Esophagus (tissue), 2 donors: ENCODE measurements around the gene ZNF444. TPM values are rescaled to one million over a fixed set of nuclear protein-coding genes. Genes with fewer than 3 reads are reported as not detected.

Source experiments
- H3K27ac ChIP-seq, 2 donors: one replicate each; pipeline ENCODE4 v1.5.1; 2013; ENCODE audit warnings: low read depth in 2 of 2, mild to moderate bottlenecking in 2 of 2, inconsistent platforms in 1 of 2, low read length in 1 of 2, moderate library complexity in 1 of 2
- H3K27me3 ChIP-seq, 2 donors: one replicate each; pipeline ENCODE4 v1.6.1; 2013; ENCODE audit warnings: low read length in 2 of 2, control low read depth in 1 of 2, mild to moderate bottlenecking in 1 of 2; ENCODE audit not compliant: insufficient read depth in 2 of 2, control insufficient read depth in 1 of 2
- H3K36me3 ChIP-seq, 2 donors: one replicate each; pipeline ENCODE4 v1.6.1; 2013; ENCODE audit warnings: low read length in 1 of 2; ENCODE audit not compliant: control insufficient read depth in 2 of 2, insufficient read depth in 2 of 2
- H3K4me1 ChIP-seq, 2 donors: one replicate each; pipeline ENCODE4 v1.6.1; 2013; ENCODE audit warnings: low read length in 1 of 2; ENCODE audit not compliant: control insufficient read depth in 2 of 2, insufficient read depth in 2 of 2
- H3K4me3 ChIP-seq, 2 donors: one replicate each; pipeline ENCODE4 v1.5.1; 2013; ENCODE audit warnings: low read length in 2 of 2, mild to moderate bottlenecking in 2 of 2, low read depth in 1 of 2, moderate library complexity in 1 of 2
- H3K9me3 ChIP-seq, 2 donors: one replicate each; pipeline ENCODE4 v1.6.1; 2013; ENCODE audit warnings: mild to moderate bottlenecking in 2 of 2, low read depth in 1 of 2, low read length in 1 of 2, moderate library complexity in 1 of 2; ENCODE audit not compliant: control insufficient read depth in 2 of 2, insufficient read depth in 1 of 2
- WGBS, 2 donors: extraction: QIAGEN DNeasy Blood & Tissue Kit; methylation state at CpG; one replicate each; pipeline ENCODE4 v1.1.7; 2013; 5-methylcytosine and 5-hydroxymethylcytosine counted together
- polyA plus RNA-seq, 2 donors: library from polyadenylated mRNA; stranded (reverse); fragments of 200-250 nt; gene quantifications; one replicate each; pipeline ENCODE4 v1.2.3, GENCODE V29; 2013
- donor health status: healthy with polysubstance abuse.
- donor health status: Bipolar disorder and iron deficiency.

The ZNF444 gene
- polyA plus RNA-seq, 2 donors, result 12.9 to 16.0 TPM

DNA sequence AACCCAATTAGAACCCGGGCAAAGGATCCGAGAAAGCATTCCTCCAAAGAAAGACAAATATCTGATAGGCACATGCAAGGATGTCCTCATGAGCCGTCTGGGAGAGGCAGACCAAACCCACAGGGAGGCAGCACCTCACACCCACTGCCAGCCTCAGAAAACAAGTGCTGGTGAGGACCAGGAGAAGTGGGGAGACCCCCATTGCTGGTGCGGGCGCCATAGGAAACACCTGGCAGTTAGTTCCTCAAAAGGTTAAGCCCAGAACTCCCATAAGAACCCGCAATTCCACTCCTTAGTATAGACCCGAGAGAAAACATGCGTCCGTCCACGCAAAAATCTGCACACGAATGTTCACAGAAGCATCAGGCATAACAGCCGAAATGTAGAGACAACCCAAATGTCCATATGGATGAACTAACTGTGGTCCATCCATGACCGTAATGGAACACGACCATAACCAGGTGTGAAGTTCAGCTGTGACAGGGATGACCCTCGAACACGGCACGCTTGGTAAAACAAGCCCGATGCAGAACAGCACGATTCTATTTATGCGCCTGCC, 27.9 kb upstream of the ZNF444 start:
- Histone ChIP-seq H3K9me3 (no peaks in the 10 kb centered on the region), H3K4me1 (peaks cover 21 to 49% of the 10 kb centered on the region in 2 donors), H3K27me3 (no peaks in the 10 kb centered on the region), H3K4me3 (no peak overlapping the region), H3K27ac (no peak overlapping the region), H3K36me3 (no peaks in the 10 kb centered on the region)
- 68 to 69% methylated on average over 20 of the region's 20 CpGs for WGBS, 2 donors

DNA sequence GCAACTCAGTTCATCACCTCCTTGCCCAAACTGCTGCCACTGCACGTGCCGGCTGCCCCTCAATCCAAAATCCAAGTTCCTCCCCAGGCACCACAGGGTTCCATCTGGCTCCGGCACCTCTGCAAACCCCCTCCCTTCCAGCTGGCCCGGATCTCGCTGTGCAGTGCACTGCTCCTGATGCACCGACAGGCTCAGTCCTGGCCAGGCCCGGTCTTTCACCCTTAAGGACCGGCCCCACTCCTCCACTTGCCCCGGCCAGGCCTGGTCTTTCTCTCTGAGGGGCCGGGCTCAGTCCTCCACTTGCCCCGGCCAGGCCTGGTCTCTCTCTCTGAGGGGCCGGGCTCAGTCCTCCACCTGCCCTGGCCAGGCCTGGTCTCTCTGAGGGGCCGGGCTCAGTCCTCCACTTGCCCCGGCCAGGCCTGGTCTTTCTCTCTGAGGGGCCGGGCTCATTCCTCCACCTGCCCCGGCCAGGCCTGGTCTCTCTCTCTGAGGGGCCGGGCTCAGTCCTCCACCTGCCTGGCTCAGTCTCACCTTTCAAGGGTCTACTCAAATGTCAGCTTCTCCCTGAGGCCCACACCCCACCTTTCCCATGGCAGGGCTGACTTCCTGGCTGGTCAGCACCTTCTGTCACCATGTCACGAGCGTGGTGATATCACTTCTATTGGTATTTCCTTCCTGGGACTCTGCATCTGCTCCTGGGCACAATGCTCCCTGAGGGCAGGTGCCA, 26.9 kb upstream of the ZNF444 start:
- H3K36me3 ChIP-seq, result no peaks in the 10 kb centered on the region
- 68 to 79% methylated on average over 16 to 19 of the region's 19 CpGs for WGBS, 2 donors

DNA sequence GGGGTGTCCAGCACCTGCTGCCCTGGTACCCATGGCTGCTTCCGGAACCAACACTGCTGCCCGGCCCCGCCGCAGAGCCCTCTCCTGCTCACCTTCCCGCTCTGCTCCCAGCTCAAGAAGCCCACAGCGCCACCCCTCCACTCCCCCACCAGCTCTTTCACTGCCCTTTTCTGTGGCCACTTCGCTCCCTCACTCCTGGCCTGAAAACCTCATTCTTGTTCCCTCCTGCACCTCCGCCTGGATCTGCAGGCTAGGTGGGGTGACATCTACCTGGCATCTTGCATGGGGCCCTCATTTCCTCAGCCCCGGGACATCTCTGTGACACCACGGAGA, 26.3 kb upstream of the ZNF444 start:
- no peaks in the 10 kb centered on the region for H3K9me3 ChIP-seq
- H3K4me1 ChIP-seq, result peaks cover 27 to 52% of the 10 kb centered on the region in 2 donors
- 89 to 91% methylated on average over 10 of the region's 10 CpGs for WGBS, 2 donors
- H3K4me3 ChIP-seq, result no peak overlapping the region
- H3K27ac ChIP-seq, result no peak overlapping the region
- no peaks in the 10 kb centered on the region for H3K27me3 ChIP-seq
- H3K36me3 ChIP-seq, result no peaks in the 10 kb centered on the region

More for the DNA sequence above, 26.9 kb upstream of the ZNF444 start:
- no peak overlapping the region for H3K27ac ChIP-seq
- H3K4me1 ChIP-seq, result peaks cover 26 to 50% of the 10 kb centered on the region in 2 donors
- H3K9me3 ChIP-seq, result no peaks in the 10 kb centered on the region
- H3K4me3 ChIP-seq, result no peak overlapping the region
- no peaks in the 10 kb centered on the region for H3K27me3 ChIP-seq

DNA sequence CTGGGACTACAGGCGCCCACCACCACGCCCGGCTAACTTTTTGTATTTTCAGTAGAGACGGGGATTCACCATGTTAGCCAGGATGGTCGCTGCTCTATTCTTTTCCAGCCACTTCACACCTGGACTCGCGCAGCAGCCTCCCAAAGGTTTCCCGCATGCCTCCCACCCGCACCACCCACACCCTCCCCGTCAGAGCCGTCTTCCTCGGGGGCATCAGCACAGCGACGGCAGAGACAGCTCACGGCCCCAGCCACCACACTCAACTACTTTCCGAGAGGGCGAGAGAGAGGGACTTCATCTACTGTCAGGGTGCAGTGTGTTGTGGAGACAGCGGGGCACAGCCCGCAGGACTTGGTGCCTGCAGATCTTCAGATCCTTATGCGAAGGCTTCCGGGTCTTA, 25.6 kb upstream of the ZNF444 start:
- Histone ChIP-seq H3K4me1 (peaks cover 27 to 55% of the 10 kb centered on the region in 2 donors), H3K27ac (no peak overlapping the region), H3K9me3 (no peaks in the 10 kb centered on the region), H3K4me3 (no peak overlapping the region), H3K36me3 (no peaks in the 10 kb centered on the region), H3K27me3 (no peaks in the 10 kb centered on the region)
- 93 to 94% methylated on average over 21 of the region's 21 CpGs for WGBS, 2 donors

GRCh38 chr19:56116606-56117005, 24.5 kb upstream of the ZNF444 start:
- Histone ChIP-seq H3K4me3 (no peak overlapping the region), H3K36me3 (no peaks in the 10 kb centered on the region), H3K27me3 (no peaks in the 10 kb centered on the region), H3K4me1 (peaks cover 22 to 48% of the 10 kb centered on the region in 2 donors), H3K9me3 (no peaks in the 10 kb centered on the region), H3K27ac (peak overlapping the region in 1 of 2 donors; percentile 7)
- WGBS, 2 donors, result 92% methylated on average over 6 of the region's 6 CpGs

DNA sequence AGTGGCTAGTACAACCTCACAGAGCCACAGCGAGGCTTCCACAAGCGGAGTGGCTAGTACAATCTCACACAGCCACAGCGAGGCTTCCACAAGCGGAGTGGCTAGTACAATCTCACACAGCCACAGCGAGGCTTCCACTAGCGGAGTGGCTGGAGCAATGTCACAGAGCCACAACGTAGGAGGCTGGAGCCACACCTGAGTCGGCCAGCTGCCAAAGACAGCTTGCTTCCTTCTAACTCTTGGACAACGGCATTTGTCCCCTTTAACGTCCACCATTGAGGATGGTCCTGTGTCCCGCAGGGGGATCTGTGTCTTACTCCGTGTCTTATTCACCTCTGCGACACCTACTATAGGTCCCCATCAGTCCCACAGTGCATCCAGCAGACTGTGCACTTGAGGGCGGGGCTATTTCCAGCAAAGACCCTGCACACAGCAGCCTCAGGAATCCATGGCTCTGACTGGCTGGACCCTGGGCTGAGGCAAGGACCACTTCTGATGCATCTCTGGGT, 23.7 kb upstream of the ZNF444 start:
- no peaks in the 10 kb centered on the region for H3K36me3 ChIP-seq
- peak overlapping the region; percentile 52 to 83 for H3K27ac ChIP-seq
- peaks cover 22 to 46% of the 10 kb centered on the region in 2 donors for H3K4me1 ChIP-seq
- H3K9me3 ChIP-seq, result no peaks in the 10 kb centered on the region
- H3K27me3 ChIP-seq, result no peaks in the 10 kb centered on the region
- WGBS, 2 donors, result 74 to 75% methylated on average over 14 of the region's 14 CpGs
- no peak overlapping the region for H3K4me3 ChIP-seq

GRCh38 chr19:56117889-56118288, 23.2 kb upstream of the ZNF444 start:
- 42 to 47% methylated on average over 8 to 9 of the region's 9 CpGs for WGBS, 2 donors
- H3K27me3 ChIP-seq, result no peaks in the 10 kb centered on the region
- no peaks in the 10 kb centered on the region for H3K9me3 ChIP-seq
- H3K36me3 ChIP-seq, result no peaks in the 10 kb centered on the region
- H3K4me3 ChIP-seq, result no peak overlapping the region
- peaks cover 21 to 44% of the 10 kb centered on the region in 2 donors for H3K4me1 ChIP-seq
- peak overlapping the region; percentile 52 to 83 for H3K27ac ChIP-seq

GRCh38 chr19:56118666-56119581, 22.2 kb upstream of the ZNF444 start:
- no peaks in the 10 kb centered on the region for H3K27me3 ChIP-seq
- peaks cover 19 to 38% of the 10 kb centered on the region in 2 donors for H3K4me1 ChIP-seq
- H3K27ac ChIP-seq, result peak overlapping the region; percentile 91 to 94
- no peaks in the 10 kb centered on the region for H3K9me3 ChIP-seq
- WGBS, 2 donors, result 31 to 32% methylated on average over 8 of the region's 8 CpGs
- no peaks in the 10 kb centered on the region for H3K36me3 ChIP-seq
- H3K4me3 ChIP-seq, result peak overlapping the region in 1 of 2 donors; percentile 79

DNA sequence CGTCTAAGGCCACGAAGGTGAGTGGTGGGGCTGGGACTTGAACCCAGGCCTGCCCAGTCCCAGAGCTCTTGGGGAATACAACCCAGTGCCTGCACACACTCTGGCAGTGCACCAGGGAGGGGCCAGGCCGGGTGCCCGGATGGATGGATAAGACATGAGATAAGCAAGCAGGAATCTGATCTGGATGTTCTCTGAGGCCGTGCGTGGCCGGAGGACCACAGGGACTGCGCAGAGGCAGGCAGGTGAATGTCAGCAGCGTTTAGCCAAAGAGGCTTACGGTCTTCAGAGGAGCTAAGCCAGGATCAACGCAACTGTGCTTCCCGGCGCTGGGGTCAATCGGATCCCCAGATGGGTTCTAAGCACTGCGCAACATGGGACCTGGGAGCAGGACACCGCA, 21.5 kb upstream of the ZNF444 start:
- Histone ChIP-seq H3K4me3 (peak overlapping the region; percentile 66 to 79), H3K36me3 (no peaks in the 10 kb centered on the region), H3K27me3 (no peaks in the 10 kb centered on the region), H3K27ac (peak overlapping the region; percentile 91 to 94), H3K4me1 (peaks cover 19 to 35% of the 10 kb centered on the region in 2 donors), H3K9me3 (no peaks in the 10 kb centered on the region)
- 24 to 27% methylated on average over 15 to 16 of the region's 16 CpGs for WGBS, 2 donors
